IPS-18a (cell line): ENCODE measurements around the gene PEA15.
A peak's percentile ranks its signal among the peaks of the same experiment; 100 is the strongest.

Experiments
- H3K27ac ChIP-seq: one replicate; pipeline ENCODE4 v1.5.1; 2013; ENCODE audit warnings: low read length
- H3K27me3 ChIP-seq: one replicate; pipeline ENCODE4 v1.6.1; 2013; ENCODE audit warnings: mild to moderate bottlenecking, low read length; ENCODE audit not compliant: control insufficient read depth, insufficient read depth
- H3K36me3 ChIP-seq: one replicate; pipeline ENCODE4 v1.6.1; 2013; ENCODE audit warnings: low read depth, low read length; ENCODE audit not compliant: control insufficient read depth
- H3K4me1 ChIP-seq: one replicate; pipeline ENCODE4 v1.6.1; 2013; ENCODE audit warnings: low read depth, low read length; ENCODE audit not compliant: control insufficient read depth
- H3K4me3 ChIP-seq: one replicate; pipeline ENCODE4 v1.5.1; 2013; ENCODE audit warnings: low read length
- H3K9ac ChIP-seq: one replicate; pipeline ENCODE4 v1.6.1; 2013; ENCODE audit warnings: mild to moderate bottlenecking, low read length, moderate library complexity
- H3K9me3 ChIP-seq: one replicate; pipeline ENCODE4 v1.6.1; 2013; ENCODE audit warnings: low read depth, low read length; ENCODE audit not compliant: control insufficient read depth

The PEA15 gene

GRCh38 chr1:160205242-160206035, at the start of gene PEA15:
Gene PEA15, plus strand, starts transcription at chr1:160205384. Its CDS starts 6,161 bp downstream, at chr1:160211545.
- Histone ChIP-seq H3K4me3 (peak within 1 kb of the TSS; percentile 83), H3K9me3 (no peaks in the 10 kb centered on the region), H3K27me3 (no peaks in the 10 kb centered on the region), H3K27ac (no peak within 1 kb of the TSS), H3K36me3 (peaks cover 20% of the 10 kb centered on the region), H3K4me1 (peaks cover 51% of the 10 kb centered on the region), H3K9ac (peak within 1 kb of the TSS; percentile 86)

GRCh38 chr1:160156361-160156760, 48.8 kb upstream of the PEA15 start:
- Histone ChIP-seq H3K27ac (no peak overlapping the region), H3K9me3 (no peaks in the 10 kb centered on the region), H3K4me1 (no peaks in the 10 kb centered on the region), H3K36me3 (no peaks in the 10 kb centered on the region), H3K4me3 (no peak overlapping the region), H3K27me3 (no peaks in the 10 kb centered on the region), H3K9ac (no peak overlapping the region)

- Histone ChIP-seq H3K4me3 (no peak overlapping the region), H3K27ac (no peak overlapping the region), H3K9me3 (no peaks in the 10 kb centered on the region), H3K4me1 (no peaks in the 10 kb centered on the region), H3K27me3 (no peaks in the 10 kb centered on the region), H3K9ac (no peak overlapping the region), H3K36me3 (no peaks in the 10 kb centered on the region)
These were observed 48.0 kb upstream of the PEA15 start for GRCh38 chr1:160157174-160157573.

GRCh38 chr1:160158031-160158430, 47.2 kb upstream of the PEA15 start:
- H3K27me3 ChIP-seq, result no peaks in the 10 kb centered on the region
- no peak overlapping the region for H3K27ac ChIP-seq
- H3K4me3 ChIP-seq, result no peak overlapping the region
- H3K36me3 ChIP-seq, result no peaks in the 10 kb centered on the region
- peaks cover 3% of the 10 kb centered on the region for H3K4me1 ChIP-seq
- H3K9me3 ChIP-seq, result no peaks in the 10 kb centered on the region
- no peak overlapping the region for H3K9ac ChIP-seq

- Histone ChIP-seq H3K9me3 (no peaks in the 10 kb centered on the region), H3K4me1 (peaks cover 3% of the 10 kb centered on the region), H3K27ac (no peak overlapping the region), H3K27me3 (no peaks in the 10 kb centered on the region), H3K36me3 (no peaks in the 10 kb centered on the region), H3K4me3 (no peak overlapping the region), H3K9ac (no peak overlapping the region)
These were observed 46.6 kb upstream of the PEA15 start for GRCh38 chr1:160158534-160158933.

- Histone ChIP-seq H3K27me3 (no peaks in the 10 kb centered on the region), H3K4me1 (peaks cover 3% of the 10 kb centered on the region), H3K9me3 (no peaks in the 10 kb centered on the region), H3K4me3 (no peak overlapping the region), H3K9ac (no peak overlapping the region), H3K36me3 (no peaks in the 10 kb centered on the region), H3K27ac (no peak overlapping the region)
These were observed 45.3 kb upstream of the PEA15 start for GRCh38 chr1:160159846-160160245.

GRCh38 chr1:160161965-160162705, 43.0 kb upstream of the PEA15 start:
- H3K27me3 ChIP-seq, result no peaks in the 10 kb centered on the region
- no peaks in the 10 kb centered on the region for H3K9me3 ChIP-seq
- H3K4me3 ChIP-seq, result no peak overlapping the region
- H3K36me3 ChIP-seq, result no peaks in the 10 kb centered on the region
- no peak overlapping the region for H3K9ac ChIP-seq
- no peak overlapping the region for H3K27ac ChIP-seq
- H3K4me1 ChIP-seq, result peaks cover 9% of the 10 kb centered on the region

GRCh38 chr1:160162931-160163330, 42.3 kb upstream of the PEA15 start:
- H3K4me3 ChIP-seq, result no peak overlapping the region
- no peak overlapping the region for H3K27ac ChIP-seq
- no peaks in the 10 kb centered on the region for H3K9me3 ChIP-seq
- peaks cover 17% of the 10 kb centered on the region for H3K4me1 ChIP-seq
- no peaks in the 10 kb centered on the region for H3K36me3 ChIP-seq
- no peak overlapping the region for H3K9ac ChIP-seq
- no peaks in the 10 kb centered on the region for H3K27me3 ChIP-seq

GRCh38 chr1:160163615-160164014, 41.6 kb upstream of the PEA15 start:
- Histone ChIP-seq H3K9me3 (no peaks in the 10 kb centered on the region), H3K36me3 (no peaks in the 10 kb centered on the region), H3K4me3 (no peak overlapping the region), H3K27ac (no peak overlapping the region), H3K4me1 (peaks cover 23% of the 10 kb centered on the region), H3K9ac (no peak overlapping the region), H3K27me3 (no peaks in the 10 kb centered on the region)

- H3K4me3 ChIP-seq, result no peak overlapping the region
- H3K4me1 ChIP-seq, result peaks cover 28% of the 10 kb centered on the region
- H3K27ac ChIP-seq, result no peak overlapping the region
- no peak overlapping the region for H3K9ac ChIP-seq
- H3K9me3 ChIP-seq, result no peaks in the 10 kb centered on the region
- H3K36me3 ChIP-seq, result no peaks in the 10 kb centered on the region
- no peaks in the 10 kb centered on the region for H3K27me3 ChIP-seq
These were observed 41.1 kb upstream of the PEA15 start for GRCh38 chr1:160164121-160164520.

- no peak overlapping the region for H3K9ac ChIP-seq
- H3K4me1 ChIP-seq, result peaks cover 47% of the 10 kb centered on the region
- no peak overlapping the region for H3K27ac ChIP-seq
- H3K4me3 ChIP-seq, result no peak overlapping the region
- no peaks in the 10 kb centered on the region for H3K27me3 ChIP-seq
- no peaks in the 10 kb centered on the region for H3K36me3 ChIP-seq
- no peaks in the 10 kb centered on the region for H3K9me3 ChIP-seq
These were observed 38.9 kb upstream of the PEA15 start for GRCh38 chr1:160166166-160166868.
